IMR-90 (cell line): ENCODE measurements around the gene P2RX5.

Source experiments
- BHLHE40 ChIP-seq: fragments of 150-350 bp; IDR thresholded peaks from 2 replicates; pipeline ENCODE4 v1.6.1; 2016; ENCODE audit warnings: mild to moderate bottlenecking, low read depth, low read length
- CEBPB ChIP-seq: IDR thresholded peaks from 2 replicates; pipeline ENCODE4 v1.6.1; 2012; ENCODE audit warnings: low read depth, low read length, improper control_type of control experiment
- CTCF ChIP-seq: conservative IDR thresholded peaks from 2 replicates; pipeline ENCODE4 v1.5.1; 2012; ENCODE audit warnings: mild to moderate bottlenecking, low read depth, low read length, improper control_type of control experiment
- MXI1 ChIP-seq: IDR thresholded peaks from 2 replicates; pipeline ENCODE4 v1.6.1; 2012; ENCODE audit warnings: low read depth, mild to moderate bottlenecking, low read length, moderate library complexity, borderline replicate concordance
- POLR2A ChIP-seq: IDR thresholded peaks from 2 replicates; pipeline ENCODE4 v1.6.1; 2012; ENCODE audit warnings: mild to moderate bottlenecking, low read depth, low read length
- RAD21 ChIP-seq: IDR thresholded peaks from 2 replicates; pipeline ENCODE4 v1.6.1; 2012; ENCODE audit warnings: low read length, improper control_type of control experiment
- RFX5 ChIP-seq: IDR thresholded peaks from 2 replicates; pipeline ENCODE4 v1.8.0; 2012; ENCODE audit warnings: low read depth, mild to moderate bottlenecking, low read length, moderate library complexity
- SMC3 ChIP-seq: fragments of 150-350 bp; IDR thresholded peaks from 2 replicates; pipeline ENCODE4 v1.6.1; 2016; ENCODE audit warnings: low read depth, mild to moderate bottlenecking, antibody characterized with exemption, low read length, moderate library complexity
- TF ChIP-seq, protein P1 (sequence below): fragments of 150-350 bp; IDR thresholded peaks from 2 replicates; pipeline ENCODE4 v1.6.1; 2017; ENCODE audit warnings: mild to moderate bottlenecking, antibody characterized with exemption, low read length, low read depth

DNA sequence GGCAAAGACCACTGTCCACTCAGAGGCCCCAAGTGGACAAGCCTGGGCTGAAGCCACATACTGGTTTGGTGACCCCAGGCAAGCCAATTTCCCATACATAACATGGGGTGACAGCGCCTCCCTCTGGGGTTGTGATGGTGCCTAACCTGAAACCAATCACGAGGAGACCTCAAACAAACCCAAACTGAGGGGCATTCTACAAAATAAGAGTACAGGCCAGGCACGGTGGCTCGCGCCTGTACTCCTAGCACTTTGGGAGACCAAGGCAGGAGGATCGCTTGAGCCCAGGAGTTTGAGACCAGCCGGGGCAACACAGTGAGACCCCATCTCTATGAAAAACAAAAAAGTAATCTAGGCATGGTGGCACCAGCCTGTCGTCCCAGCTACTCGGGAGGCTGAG, 3.6 kb downstream of the P2RX5 start:
- no peak for TF ChIP-seq CTCF
- TF ChIP-seq RAD21: no peak
- TF ChIP-seq MXI1: no peak
- TF ChIP-seq POLR2A: no peak
- TF ChIP-seq, protein P1, sequence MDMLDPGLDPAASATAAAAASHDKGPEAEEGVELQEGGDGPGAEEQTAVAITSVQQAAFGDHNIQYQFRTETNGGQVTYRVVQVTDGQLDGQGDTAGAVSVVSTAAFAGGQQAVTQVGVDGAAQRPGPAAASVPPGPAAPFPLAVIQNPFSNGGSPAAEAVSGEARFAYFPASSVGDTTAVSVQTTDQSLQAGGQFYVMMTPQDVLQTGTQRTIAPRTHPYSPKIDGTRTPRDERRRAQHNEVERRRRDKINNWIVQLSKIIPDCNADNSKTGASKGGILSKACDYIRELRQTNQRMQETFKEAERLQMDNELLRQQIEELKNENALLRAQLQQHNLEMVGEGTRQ: no peak
- TF ChIP-seq BHLHE40: no peak
- no peak for TF ChIP-seq RFX5
- no peak for TF ChIP-seq SMC3
- TF ChIP-seq CEBPB: no peak
